Stimulated activated CD4-positive, alpha-beta T cell treated with anti-CD3 and anti-CD28 coated beads, Interleukin-4, amount 100 ng/mL, for 4 hours (primary cell): ENCODE data around the gene C1orf232.

ENCODE experiments used
- DNase-seq, 2 experiments: peaks; one replicate each; pipeline ENCODE4 v3.0.0-alpha.2; 2020

Gene C1orf232

GRCh38 chr1:26156285-26157038 lies 12.3 kb downstream of the C1orf232 start:
- no peak for DNase-seq

- no peak for DNase-seq
Measured at GRCh38 chr1:26155370-26156284, 13.1 kb downstream of the C1orf232 start.

GRCh38 chr1:26154750-26155149 lies 14.0 kb downstream of the C1orf232 start:
- no peak for DNase-seq

GRCh38 chr1:26153966-26154532 lies 14.7 kb downstream of the C1orf232 start:
- DNase-seq, result no peak

- no peak for DNase-seq
Measured at GRCh38 chr1:26148887-26149286, 19.9 kb downstream of the C1orf232 start.

- DNase-seq, result no peak
Measured at GRCh38 chr1:26145960-26146294, 22.8 kb downstream of the C1orf232 start.

GRCh38 chr1:26145041-26145959 lies 23.5 kb downstream of the C1orf232 start:
- peak; percentile 61 to 69 for DNase-seq

- no peak for DNase-seq
Measured at GRCh38 chr1:26142159-26142558, 26.6 kb downstream of the C1orf232 start.

GRCh38 chr1:26138974-26139558 lies 29.7 kb downstream of the C1orf232 start:
- DNase-seq, result no peak

GRCh38 chr1:26134466-26134865 lies 34.3 kb downstream of the C1orf232 start:
- no peak for DNase-seq

GRCh38 chr1:26132834-26133167 lies 36.0 kb downstream of the C1orf232 start:
- DNase-seq, result no peak

- no peak for DNase-seq
Measured at GRCh38 chr1:26132128-26132833, 36.5 kb downstream of the C1orf232 start.

GRCh38 chr1:26130695-26131094 lies 38.1 kb downstream of the C1orf232 start:
- no peak for DNase-seq

GRCh38 chr1:26129778-26130177 lies 39.0 kb downstream of the C1orf232 start:
- no peak for DNase-seq

- peak in 1 of 2 experiments; percentile 14 for DNase-seq
Measured at GRCh38 chr1:26127235-26128163, 41.3 kb downstream of the C1orf232 start.

GRCh38 chr1:26126321-26127084 lies 42.3 kb downstream of the C1orf232 start:
- peak in 1 of 2 experiments; percentile 50 for DNase-seq

GRCh38 chr1:26125946-26126320 lies 42.8 kb downstream of the C1orf232 start:
- DNase-seq, result no peak

- DNase-seq, result no peak
Measured at GRCh38 chr1:26125382-26125781, 43.4 kb downstream of the C1orf232 start.

GRCh38 chr1:26124418-26125331 lies 44.1 kb downstream of the C1orf232 start:
- DNase-seq, result no peak
